Right atrium auricular region (tissue), 2 donors: ENCODE data around the gene MON2. TPM values are rescaled to one million over a fixed set of nuclear protein-coding genes. Genes with fewer than 3 reads are reported as not detected.
"Not testable (repeated sequence)": the region's sequence is repeated elsewhere in the genome, so short reads cannot be mapped to it uniquely, and the experiment has no call there.

Experiments used
- DNase-seq: peaks from one replicate; pipeline ENCODE4 v3.0.0-alpha.2; 2019; ENCODE audit warnings: low spot score
- H3K27ac ChIP-seq, 2 donors: fragments of 200-600 bp; sonication (generic); 1 replicate in 1 of 2; 2 replicates in 1 of 2; pipeline ENCODE4 v1.5.1; 2016 to 2019
- H3K27me3 ChIP-seq, 2 donors: fragments of 200-600 bp; sonication (generic); one replicate each; pipeline versions ENCODE4 v1.5.1 to v1.6.0; 2017 to 2019
- H3K36me3 ChIP-seq: fragments of 200-600 bp; sonication (generic); one replicate; pipeline ENCODE4 v1.5.1; 2016
- H3K4me1 ChIP-seq, 2 donors: fragments of 200-600 bp; sonication (generic); one replicate each; pipeline versions ENCODE4 v1.5.1 to v1.6.0; 2017 to 2019
- H3K4me3 ChIP-seq, 2 donors: fragments of 200-600 bp; sonication (generic); 1 replicate in 1 of 2; 2 replicates in 1 of 2; pipeline ENCODE4 v1.5.1; 2017 to 2019; ENCODE audit warnings: mild to moderate bottlenecking in 1 of 2, moderate library complexity in 1 of 2
- H3K9me3 ChIP-seq, 2 donors: fragments of 200-600 bp; sonication (generic); one replicate each; pipeline ENCODE4 v1.5.1; 2019
- total RNA-seq, 2 donors: library from RNA; depleted of rRNA; stranded (reverse); fragments of >200 nt; gene quantifications; one replicate each; pipeline ENCODE4 v1.1.0, GENCODE V29; 2016
- TF ChIP-seq, protein P1 (sequence below), 2 donors: fragments of 200-600 bp; sonication (generic); IDR thresholded peaks; one replicate each; pipeline ENCODE4 v1.5.1; 2019; ENCODE audit warnings: antibody characterized with exemption in 2 of 2

The MON2 gene
- total RNA-seq, 2 donors from 2014 or later = 14.3 to 16.5 TPM

DNA sequence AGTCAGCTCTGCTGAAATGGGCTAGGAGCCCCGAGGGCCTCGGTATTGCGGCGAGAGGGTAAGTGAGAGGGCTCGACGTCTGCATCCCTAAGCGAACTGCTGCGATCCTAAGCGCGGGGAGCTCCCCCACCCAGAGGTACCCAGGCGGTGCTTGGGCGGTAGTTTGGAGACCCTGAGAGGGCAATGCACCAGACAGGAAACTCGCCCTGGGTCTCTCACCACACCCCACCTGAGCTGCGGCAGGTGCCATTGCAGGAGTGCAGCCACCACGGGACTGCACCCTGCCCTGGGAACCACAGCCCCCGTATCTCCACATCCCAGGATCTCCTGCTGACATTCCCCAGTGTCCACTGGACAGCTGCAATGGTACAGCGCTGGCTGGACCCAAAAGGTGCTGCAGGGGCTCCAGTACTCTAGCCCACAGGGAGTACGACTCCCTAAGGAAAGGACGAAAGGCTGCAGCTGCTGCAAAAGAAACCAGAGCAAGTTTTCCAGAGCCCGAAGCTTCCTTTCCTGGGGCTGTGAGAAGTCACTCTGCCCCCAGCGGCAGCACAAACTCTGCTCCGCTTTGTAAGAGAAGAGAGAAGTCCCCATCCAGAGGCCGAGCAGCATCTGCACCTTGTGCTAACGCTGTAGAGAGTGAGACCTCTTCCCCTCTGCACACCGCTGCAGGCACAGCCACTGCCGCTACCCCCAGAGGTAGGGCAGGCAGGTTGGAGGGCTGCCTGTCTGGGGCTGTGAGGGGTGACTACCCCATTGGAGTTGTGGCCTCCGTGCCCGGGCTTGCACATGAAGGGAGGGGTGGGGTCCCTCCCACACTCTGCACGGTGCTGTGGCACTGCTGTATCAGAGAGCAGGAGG lies 31.1 kb upstream of the MON2 start:
- peaks cover 0 to 2% of the 10 kb centered on the region in 2 donors for H3K27me3 ChIP-seq
- H3K4me1 ChIP-seq = peaks cover 0 to 14% of the 10 kb centered on the region in 2 donors
- H3K9me3 ChIP-seq = no peaks in the 10 kb centered on the region
- H3K4me3 ChIP-seq = peak overlapping the region; percentile 24 to 46
- peak; percentile 71 for DNase-seq
- no peaks in the 10 kb centered on the region for H3K36me3 ChIP-seq
- TF ChIP-seq, protein P1, sequence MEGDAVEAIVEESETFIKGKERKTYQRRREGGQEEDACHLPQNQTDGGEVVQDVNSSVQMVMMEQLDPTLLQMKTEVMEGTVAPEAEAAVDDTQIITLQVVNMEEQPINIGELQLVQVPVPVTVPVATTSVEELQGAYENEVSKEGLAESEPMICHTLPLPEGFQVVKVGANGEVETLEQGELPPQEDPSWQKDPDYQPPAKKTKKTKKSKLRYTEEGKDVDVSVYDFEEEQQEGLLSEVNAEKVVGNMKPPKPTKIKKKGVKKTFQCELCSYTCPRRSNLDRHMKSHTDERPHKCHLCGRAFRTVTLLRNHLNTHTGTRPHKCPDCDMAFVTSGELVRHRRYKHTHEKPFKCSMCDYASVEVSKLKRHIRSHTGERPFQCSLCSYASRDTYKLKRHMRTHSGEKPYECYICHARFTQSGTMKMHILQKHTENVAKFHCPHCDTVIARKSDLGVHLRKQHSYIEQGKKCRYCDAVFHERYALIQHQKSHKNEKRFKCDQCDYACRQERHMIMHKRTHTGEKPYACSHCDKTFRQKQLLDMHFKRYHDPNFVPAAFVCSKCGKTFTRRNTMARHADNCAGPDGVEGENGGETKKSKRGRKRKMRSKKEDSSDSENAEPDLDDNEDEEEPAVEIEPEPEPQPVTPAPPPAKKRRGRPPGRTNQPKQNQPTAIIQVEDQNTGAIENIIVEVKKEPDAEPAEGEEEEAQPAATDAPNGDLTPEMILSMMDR (IDR thresholded peaks at IDR 0.05) = peak in 1 of 2 donors; percentile 66
- H3K27ac ChIP-seq = no peak overlapping the region

DNA sequence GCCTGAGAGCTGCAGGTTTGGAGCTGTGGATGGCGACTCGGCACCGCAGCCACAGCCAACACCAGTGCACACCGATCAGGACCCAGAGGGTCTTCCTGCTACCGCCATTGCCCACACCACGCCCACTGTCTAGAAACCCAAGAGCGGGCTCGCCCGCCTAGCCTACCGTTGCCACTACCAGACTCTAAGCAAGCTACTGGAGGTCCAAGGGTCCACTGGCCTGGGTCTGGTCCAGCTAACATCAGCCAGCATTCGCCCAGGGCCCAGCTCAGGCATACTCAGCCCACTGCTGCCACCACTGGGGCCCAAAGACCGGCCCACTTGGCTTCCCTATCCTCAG lies 30.5 kb upstream of the MON2 start:
- no peak for DNase-seq
- no peak overlapping the region for H3K27ac ChIP-seq
- TF ChIP-seq, protein P1 (IDR thresholded peaks at IDR 0.05) = no peak

DNA sequence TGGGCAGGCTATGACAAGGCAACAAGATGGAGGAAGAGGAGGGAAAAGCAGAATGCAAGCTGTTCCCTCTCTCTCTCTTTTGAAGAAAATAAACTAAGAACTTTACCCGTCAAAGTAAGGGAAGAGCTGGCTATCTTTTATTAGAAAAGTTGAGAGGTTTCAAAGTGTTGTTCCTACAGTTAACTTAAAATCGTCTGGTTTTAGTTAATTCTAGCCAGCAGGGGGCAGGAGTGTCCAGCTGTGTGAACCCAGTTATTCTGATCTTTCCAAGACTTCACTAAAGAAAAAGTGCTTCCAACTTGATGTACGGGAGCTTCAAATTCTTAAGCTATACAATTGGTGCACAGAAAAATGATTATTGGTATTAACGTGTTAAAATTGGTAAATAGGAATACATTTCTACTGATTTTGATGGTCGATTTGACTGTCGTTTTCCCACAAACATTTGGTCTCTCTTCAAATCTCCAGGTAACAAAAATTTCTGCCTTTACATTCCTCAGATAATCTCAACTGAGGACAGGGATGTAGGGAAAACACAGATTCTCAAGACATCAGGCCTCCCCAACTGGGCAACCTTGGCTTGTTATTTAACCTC lies 28.4 kb upstream of the MON2 start:
- peak; percentile 64 for DNase-seq
- Histone ChIP-seq H3K4me3 (no peak overlapping the region), H3K27me3 (no peaks in the 10 kb centered on the region), H3K36me3 (no peaks in the 10 kb centered on the region), H3K27ac (no peak overlapping the region), H3K4me1 (peaks cover 0 to 14% of the 10 kb centered on the region in 2 donors), H3K9me3 (peaks cover 0 to 4% of the 10 kb centered on the region in 2 donors)
- TF ChIP-seq, protein P1 (IDR thresholded peaks at IDR 0.05) = peak; percentile 46 to 82

More for the DNA sequence above, 30.5 kb upstream of the MON2 start:
- peaks cover 0 to 14% of the 10 kb centered on the region in 2 donors for H3K4me1 ChIP-seq
- no peaks in the 10 kb centered on the region for H3K36me3 ChIP-seq
- H3K4me3 ChIP-seq = peak overlapping the region in 1 of 2 donors; percentile 46
- H3K27me3 ChIP-seq = no peaks in the 10 kb centered on the region
- H3K9me3 ChIP-seq = no peaks in the 10 kb centered on the region

DNA sequence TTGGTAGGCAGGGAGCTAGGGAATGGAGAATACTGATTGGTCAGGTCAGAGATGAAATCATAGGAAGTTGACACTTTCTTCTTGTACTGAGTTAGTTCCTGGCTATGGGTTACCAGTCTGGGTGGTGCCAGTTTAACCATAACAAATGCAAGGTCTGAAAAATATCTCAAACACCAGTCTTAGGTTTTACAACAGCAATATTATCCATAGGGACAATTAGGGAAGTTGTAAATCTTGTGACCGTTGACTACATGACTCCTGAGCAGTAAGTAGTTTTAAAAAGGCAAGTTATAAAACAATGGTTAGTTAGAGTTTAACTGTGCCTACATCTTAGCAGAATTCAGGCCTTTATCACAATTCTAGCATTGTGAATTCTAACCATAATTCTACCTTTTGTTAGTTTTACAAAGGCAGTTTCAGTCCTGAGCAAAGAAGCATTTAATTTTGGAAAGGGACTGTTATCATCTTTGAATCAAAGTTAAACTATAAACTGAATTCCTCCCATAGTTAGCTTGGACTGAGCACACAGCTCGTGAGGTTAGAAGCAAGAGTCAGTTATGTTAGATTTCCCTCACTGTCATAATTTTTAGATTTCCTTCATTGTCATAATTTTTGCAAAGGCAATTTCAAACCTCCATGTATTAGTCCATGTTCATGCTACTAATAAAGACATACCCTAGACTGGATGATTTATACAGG lies 19.7 kb upstream of the MON2 start:
- H3K9me3 ChIP-seq = peaks cover 0 to 27% of the 10 kb centered on the region in 2 donors
- H3K4me1 ChIP-seq = no peaks in the 10 kb centered on the region
- TF ChIP-seq, protein P1 (IDR thresholded peaks at IDR 0.05) = no peak
- DNase-seq = no peak
- no peak overlapping the region for H3K4me3 ChIP-seq
- no peak overlapping the region for H3K27ac ChIP-seq
- no peaks in the 10 kb centered on the region for H3K36me3 ChIP-seq
- no peaks in the 10 kb centered on the region for H3K27me3 ChIP-seq

DNA sequence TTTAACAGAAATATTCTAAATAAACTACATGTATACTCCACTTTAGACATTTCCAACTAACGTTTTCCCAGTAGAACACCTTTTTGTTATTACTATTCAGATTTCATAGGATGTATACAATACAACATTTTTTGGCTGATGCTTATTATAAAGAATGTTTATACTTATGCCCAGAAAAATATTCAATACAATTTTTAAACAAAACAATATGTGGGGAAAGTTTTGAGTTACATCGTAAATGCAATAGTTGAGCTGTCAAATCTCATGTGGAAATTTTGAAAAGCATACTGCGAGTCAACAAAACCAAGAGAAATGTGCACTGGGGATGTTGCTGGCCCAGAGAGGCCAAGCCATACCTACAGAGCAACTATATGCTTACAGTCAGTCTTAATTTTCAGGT lies 18.2 kb upstream of the MON2 start:
- Histone ChIP-seq H3K4me3 (no peak overlapping the region), H3K9me3 (peaks cover 0 to 21% of the 10 kb centered on the region in 2 donors), H3K36me3 (no peaks in the 10 kb centered on the region), H3K27me3 (no peaks in the 10 kb centered on the region), H3K27ac (no peak overlapping the region), H3K4me1 (no peaks in the 10 kb centered on the region)
- TF ChIP-seq, protein P1 (IDR thresholded peaks at IDR 0.05) = no peak
- DNase-seq = no peak

DNA sequence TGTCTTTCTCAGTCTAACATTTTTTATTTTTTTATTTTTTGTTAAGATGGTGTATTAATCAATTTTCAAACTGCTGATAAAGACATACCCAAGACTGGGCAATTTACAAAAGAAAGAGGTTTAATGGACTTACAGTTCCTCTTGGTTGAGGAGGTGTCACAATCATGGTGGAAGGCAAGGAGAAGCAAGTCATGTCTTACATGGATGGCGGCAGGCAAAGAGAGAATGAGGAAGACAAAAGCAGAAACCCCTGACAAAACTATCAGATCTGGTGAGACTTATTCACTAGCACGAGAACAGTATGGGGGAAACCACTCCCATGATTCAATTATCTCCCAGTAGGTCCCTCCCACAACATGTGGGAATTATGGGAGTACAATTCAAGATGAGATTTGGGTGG lies 11.2 kb upstream of the MON2 start:
- H3K36me3 ChIP-seq, DNase-seq, H3K27ac ChIP-seq, H3K4me3 ChIP-seq, H3K9me3 ChIP-seq, H3K27me3 ChIP-seq, H3K4me1 ChIP-seq: not testable (repeated sequence)
